22Rv1 (cell line): Measurements from ENCODE around the gene PMF1.

Source experiments
- ZFX ChIP-seq: fragments of 450-650 bp; IDR thresholded peaks from 2 replicates; pipeline ENCODE4 v1.6.1; 2017; ENCODE audit warnings: antibody characterized with exemption, borderline replicate concordance
- TF ChIP-seq, protein P1 (sequence below): fragments of 450-650 bp; IDR thresholded peaks from 2 replicates; pipeline ENCODE4 v1.5.1; 2017; ENCODE audit warnings: mild to moderate bottlenecking

DNA sequence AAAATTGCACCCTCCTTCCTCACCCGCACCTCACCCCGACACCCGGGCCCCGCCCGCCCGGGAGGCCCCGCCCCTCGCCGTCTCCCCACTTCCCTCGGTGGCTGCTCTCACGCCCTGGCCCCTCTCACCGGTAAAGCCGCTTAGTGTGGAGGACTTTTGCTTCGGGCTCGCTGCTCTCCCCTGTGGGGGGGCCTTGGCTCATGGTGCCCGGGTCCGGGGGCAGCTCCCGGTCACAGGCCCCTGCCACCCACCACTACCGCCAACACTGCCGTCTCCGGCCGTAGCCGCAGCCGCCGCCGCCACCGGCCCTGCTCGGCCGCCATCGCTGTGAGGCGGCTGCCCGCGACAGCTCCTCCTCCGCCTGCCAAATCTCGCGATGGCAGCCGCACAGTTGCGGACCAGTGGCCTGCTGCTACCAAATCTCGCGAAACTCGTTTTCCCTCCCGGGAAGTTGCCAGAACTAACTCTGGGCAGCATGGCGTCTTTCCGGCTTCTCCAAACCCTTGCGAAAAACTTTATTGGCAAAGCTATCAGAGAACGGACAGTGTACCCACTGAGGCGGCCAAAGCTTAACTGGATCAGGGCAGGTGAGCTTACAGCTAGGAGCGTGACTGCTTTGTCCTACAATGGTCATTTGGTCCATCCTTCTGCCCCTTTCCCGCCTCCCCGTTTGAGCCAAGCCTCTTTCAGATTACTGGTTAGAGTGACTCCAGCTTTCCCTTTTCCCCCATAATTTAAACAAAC is 69.8 kb downstream of the PMF1 start, which contains the start of gene SMG5:
- TF ChIP-seq, protein P1, sequence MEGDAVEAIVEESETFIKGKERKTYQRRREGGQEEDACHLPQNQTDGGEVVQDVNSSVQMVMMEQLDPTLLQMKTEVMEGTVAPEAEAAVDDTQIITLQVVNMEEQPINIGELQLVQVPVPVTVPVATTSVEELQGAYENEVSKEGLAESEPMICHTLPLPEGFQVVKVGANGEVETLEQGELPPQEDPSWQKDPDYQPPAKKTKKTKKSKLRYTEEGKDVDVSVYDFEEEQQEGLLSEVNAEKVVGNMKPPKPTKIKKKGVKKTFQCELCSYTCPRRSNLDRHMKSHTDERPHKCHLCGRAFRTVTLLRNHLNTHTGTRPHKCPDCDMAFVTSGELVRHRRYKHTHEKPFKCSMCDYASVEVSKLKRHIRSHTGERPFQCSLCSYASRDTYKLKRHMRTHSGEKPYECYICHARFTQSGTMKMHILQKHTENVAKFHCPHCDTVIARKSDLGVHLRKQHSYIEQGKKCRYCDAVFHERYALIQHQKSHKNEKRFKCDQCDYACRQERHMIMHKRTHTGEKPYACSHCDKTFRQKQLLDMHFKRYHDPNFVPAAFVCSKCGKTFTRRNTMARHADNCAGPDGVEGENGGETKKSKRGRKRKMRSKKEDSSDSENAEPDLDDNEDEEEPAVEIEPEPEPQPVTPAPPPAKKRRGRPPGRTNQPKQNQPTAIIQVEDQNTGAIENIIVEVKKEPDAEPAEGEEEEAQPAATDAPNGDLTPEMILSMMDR = no peak
- TF ChIP-seq ZFX = no peak
